Ascending aorta (tissue), 2 donors: ENCODE data around the gene SPRYD4. TPM values are rescaled to one million over a fixed set of nuclear protein-coding genes. Genes with fewer than 3 reads are reported as not detected.

Experiments used
- DNase-seq, 2 donors: peaks; one replicate each; pipeline ENCODE4 v3.0.0-alpha.2; 2019; ENCODE audit warnings: low spot score in 2 of 2
- H3K27ac ChIP-seq, 2 donors: fragments of 200-600 bp; sonication (generic); one replicate each; pipeline ENCODE4 v1.5.1; 2016 to 2017; ENCODE audit warnings: mild to moderate bottlenecking in 1 of 2
- H3K27me3 ChIP-seq: fragments of 200-600 bp; sonication (generic); one replicate; pipeline ENCODE4 v1.5.1; 2017
- H3K36me3 ChIP-seq, 2 donors: fragments of 200-600 bp; sonication (generic); one replicate each; pipeline ENCODE4 v1.5.1; 2016
- H3K4me1 ChIP-seq, 2 donors: fragments of 200-600 bp; sonication (generic); one replicate each; pipeline ENCODE4 v1.5.1; 2016 to 2017; ENCODE audit warnings: mild to moderate bottlenecking in 1 of 2
- H3K4me3 ChIP-seq, 2 donors: fragments of 200-600 bp; sonication (generic); one replicate each; pipeline ENCODE4 v1.5.1; 2016 to 2017; ENCODE audit warnings: mild to moderate bottlenecking in 1 of 2
- H3K9me3 ChIP-seq, 2 donors: fragments of 200-600 bp; sonication (generic); one replicate each; pipeline ENCODE4 v1.5.1; 2016
- CTCF ChIP-seq, 3 experiments: fragments of 200-600 bp in 2 of 3; fragments of 450-650 bp in 1 of 3; sonication (generic) in 2 of 3; IDR thresholded peaks; one replicate each; pipeline ENCODE4 v1.5.1; 2016 to 2019; ENCODE audit warnings: antibody characterized with exemption in 3 of 3, mild to moderate bottlenecking in 1 of 3, moderate library complexity in 1 of 3
- intact Hi-C: fragments of 100-400 bp; cut with DNase I; formaldehyde crosslinking; loops from one replicate; pipeline ENCODE4 v1.15.1; 2023
- total RNA-seq: library from RNA; depleted of rRNA; stranded (reverse); fragments of >200 nt; gene quantifications from one replicate; pipeline ENCODE4 v1.1.0, GENCODE V29; 2016

The SPRYD4 gene
- total RNA-seq, 1 donor from 2014 or later: 0.43 TPM

DNA sequence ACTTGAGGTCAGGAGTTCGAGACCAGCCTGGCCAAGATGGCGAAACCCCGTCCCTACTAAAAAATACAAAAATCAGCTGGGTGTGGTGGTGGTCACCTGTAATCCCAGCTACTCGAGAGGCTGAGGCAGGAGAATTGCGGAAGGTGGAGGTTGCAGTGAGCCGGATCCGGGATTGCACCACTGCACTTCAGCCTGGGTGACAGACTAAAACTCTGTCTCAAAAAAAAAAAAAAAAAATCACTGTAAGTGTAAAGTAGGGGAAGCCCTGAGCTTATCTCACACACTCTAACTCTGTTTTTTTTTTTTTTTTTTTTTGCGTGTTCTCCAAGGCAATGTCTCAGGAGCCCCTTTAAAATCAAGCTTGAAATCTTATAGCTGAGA, 52.8 kb downstream of the SPRYD4 start:
- peak overlapping the region; percentile 78 to 88 for H3K27ac ChIP-seq
- no peak for TF ChIP-seq CTCF (IDR thresholded peaks at IDR 0.05)
- no peak for DNase-seq
- peaks cover 0 to 34% of the 10 kb centered on the region in 2 donors for H3K4me1 ChIP-seq
- intact Hi-C loops: loop anchor here (2.0 to 10.0 kb wide), 2 partner anchors 116 to 676 kb away; partner anchors contain the start of gene MMP19
- H3K27me3 ChIP-seq: no peaks in the 10 kb centered on the region
- H3K9me3 ChIP-seq: no peaks in the 10 kb centered on the region
- H3K36me3 ChIP-seq: no peaks in the 10 kb centered on the region
- H3K4me3 ChIP-seq: peak overlapping the region; percentile 64 to 71

GRCh38 chr12:56521590-56522371, 53.4 kb downstream of the SPRYD4 start, which contains the start of gene RBMS2:
Gene RBMS2 (plus strand): TSS chr12:56521820. CDS start chr12:56522024, 204 bp downstream.
- TF ChIP-seq CTCF (IDR thresholded peaks at IDR 0.05): no peak
- no peaks in the 10 kb centered on the region for H3K27me3 ChIP-seq
- H3K4me1 ChIP-seq: peaks cover 0 to 35% of the 10 kb centered on the region in 2 donors
- no peaks in the 10 kb centered on the region for H3K36me3 ChIP-seq
- peak within 1 kb of the TSS; percentile 78 to 88 for H3K27ac ChIP-seq
- DNase-seq: peak; percentile 77 to 93
- peak within 1 kb of the TSS; percentile 64 to 71 for H3K4me3 ChIP-seq
- H3K9me3 ChIP-seq: no peaks in the 10 kb centered on the region
- intact Hi-C loops: loop anchor here (2.0 to 10.0 kb wide), 2 partner anchors 115 to 677 kb away; partner anchors contain the start of gene MMP19

DNA sequence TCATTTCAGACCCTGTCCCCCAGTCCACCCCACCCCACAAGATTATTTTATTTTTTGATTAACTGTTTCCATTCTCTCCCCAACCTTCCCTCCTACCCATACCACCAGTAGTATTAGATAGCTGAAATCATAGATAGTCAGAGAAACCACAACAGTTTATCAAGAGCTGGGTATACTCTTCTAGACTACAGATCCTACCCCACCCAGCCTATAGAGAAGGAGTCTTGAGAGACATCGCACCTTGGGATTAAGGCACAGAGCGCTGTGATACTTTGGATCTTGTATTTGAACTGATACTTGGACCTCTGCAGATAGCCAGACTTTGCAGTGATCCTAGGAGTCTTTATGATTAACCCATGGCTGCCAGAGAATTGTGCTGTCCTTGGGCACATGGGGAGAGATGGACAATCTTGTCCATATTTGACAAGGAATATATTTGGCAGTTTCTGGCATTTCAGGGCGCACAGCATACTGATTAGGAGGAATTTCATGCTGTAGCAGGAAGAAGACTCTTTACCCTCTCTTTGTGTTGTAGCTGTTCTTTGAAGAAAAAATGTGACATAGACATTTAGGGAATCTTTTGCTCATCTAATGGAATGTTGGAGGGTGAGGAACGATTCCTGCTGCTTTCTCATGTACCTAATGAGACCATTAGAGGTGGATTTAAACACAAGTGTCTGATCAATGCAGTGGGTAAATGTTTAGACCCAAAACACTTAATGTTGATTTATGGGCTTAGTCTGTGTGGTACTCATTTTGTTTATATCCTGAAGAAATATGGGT, 54.2 kb downstream of the SPRYD4 start:
- no peak for TF ChIP-seq CTCF (IDR thresholded peaks at IDR 0.05)
- H3K4me1 ChIP-seq: peaks cover 0 to 41% of the 10 kb centered on the region in 2 donors
- intact Hi-C loops: loop anchor here (10.0 kb wide), 1 partner anchor 678 kb away; the partner anchor contains the start of gene MMP19
- H3K27me3 ChIP-seq: no peaks in the 10 kb centered on the region
- no peaks in the 10 kb centered on the region for H3K36me3 ChIP-seq
- no peaks in the 10 kb centered on the region for H3K9me3 ChIP-seq
- DNase-seq: no peak
- H3K27ac ChIP-seq: peak overlapping the region; percentile 78 to 88
- peak overlapping the region; percentile 64 to 71 for H3K4me3 ChIP-seq

GRCh38 chr12:56528846-56529245, 60.5 kb downstream of the SPRYD4 start:
- Histone ChIP-seq H3K4me3 (no peak overlapping the region), H3K9me3 (no peaks in the 10 kb centered on the region), H3K4me1 (peaks cover 0 to 45% of the 10 kb centered on the region in 2 donors), H3K27me3 (no peaks in the 10 kb centered on the region), H3K36me3 (no peaks in the 10 kb centered on the region), H3K27ac (no peak overlapping the region)
- DNase-seq: no peak
- intact Hi-C loops: loop anchor here (10.0 kb wide), 1 partner anchor 684 kb away; the partner anchor contains the start of gene MMP19
- no peak for TF ChIP-seq CTCF (IDR thresholded peaks at IDR 0.05)

Other genes with a start within 250 kb of the SPRYD4 start
- gene RNF41, start 246.7 kb upstream of the SPRYD4 start, total RNA-seq: 50.3 TPM
- gene NABP2, start 244.2 kb upstream of the SPRYD4 start, total RNA-seq: 2.8 TPM
- gene SLC39A5, start 238.5 kb upstream of the SPRYD4 start, total RNA-seq: not detected
- gene ANKRD52, start 210.2 kb upstream of the SPRYD4 start, total RNA-seq: 17.5 TPM
- gene COQ10A, start 201.6 kb upstream of the SPRYD4 start, total RNA-seq: 4.8 TPM
- gene CS, start 168.2 kb upstream of the SPRYD4 start, total RNA-seq: 55.2 TPM
- 34.6 TPM for gene CNPY2, start 152.6 kb upstream of the SPRYD4 start, total RNA-seq
- gene PAN2, start 134.6 kb upstream of the SPRYD4 start, total RNA-seq: 45.3 TPM
- gene IL23A, start 129.7 kb upstream of the SPRYD4 start, total RNA-seq: not detected
- 246 TPM for gene STAT2, start 108.5 kb upstream of the SPRYD4 start, total RNA-seq
- gene APOF, start 105.7 kb upstream of the SPRYD4 start, total RNA-seq: not detected
- 2.0 TPM for gene TIMELESS, start 19.2 kb upstream of the SPRYD4 start, total RNA-seq
- gene MIP, start 13.9 kb upstream of the SPRYD4 start, total RNA-seq: not detected
- not detected for gene GLS2, start 19.6 kb downstream of the SPRYD4 start, total RNA-seq
- 21.3 TPM for gene RBMS2, start 53.2 kb downstream of the SPRYD4 start, total RNA-seq
- gene BAZ2A, start 161.7 kb downstream of the SPRYD4 start, total RNA-seq: 118 TPM
- 197 TPM for gene ATP5F1B, start 177.4 kb downstream of the SPRYD4 start, total RNA-seq
- 62.2 TPM for gene PTGES3, start 219.7 kb downstream of the SPRYD4 start, total RNA-seq